Measurements from ENCODE around the gene NINJ2. TPM values are rescaled to one million over a fixed set of nuclear protein-coding genes. Genes with fewer than 3 reads are reported as not detected.

NINJ2 gene
- total and polyA plus RNA-seq, 10 of the 15 experiments (the other 5 are each of a cell fraction or from before 2014, with no cell fraction given) = 8.9 to 51.6 (median 21.3) TPM

DNA sequence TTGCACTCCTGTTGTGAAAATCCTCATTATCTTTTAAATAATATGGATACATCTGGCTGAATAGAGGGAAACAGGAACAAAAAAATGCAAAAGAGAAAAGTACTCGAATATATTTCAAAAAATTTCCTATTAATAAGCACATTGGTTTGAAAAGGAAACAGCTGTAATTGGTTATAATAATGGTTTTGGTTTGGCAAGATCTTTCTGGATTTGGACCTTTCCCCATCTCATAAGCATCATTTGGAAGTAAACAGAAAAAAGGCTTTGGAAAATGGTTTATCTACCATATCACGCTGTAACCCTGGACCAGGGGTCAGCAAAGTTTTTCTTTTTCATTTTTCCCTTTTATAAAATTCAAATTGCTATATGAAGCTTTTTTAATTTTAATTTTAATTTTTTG is 2.8 kb upstream of the NINJ2 start:
- peaks cover 63% of the 10 kb centered on the region for H3K4me1 ChIP-seq (ENCODE audit: control insufficient read depth, insufficient read depth, low read length)
- no peak for FAIRE-seq
- no peaks in the 10 kb centered on the region for H3K36me3 ChIP-seq (ENCODE audit: control insufficient read depth in 2 of 2, insufficient read depth in 2 of 2, low read length in 1 of 2)
- no peaks in the 10 kb centered on the region for H4K20me1 ChIP-seq (ENCODE audit: control insufficient read depth, insufficient read depth)
- no peaks in the 10 kb centered on the region for H3K9me3 ChIP-seq (replicated peaks; ENCODE audit: control insufficient read depth, insufficient read depth, low read length)
- no peaks in the 10 kb centered on the region for H3K27me3 ChIP-seq (replicated peaks in 1 of 2; ENCODE audit: control insufficient read depth in 2 of 2, insufficient read depth in 2 of 2, low read length in 1 of 2)
- H3K4me2 ChIP-seq (ENCODE audit: control insufficient read depth, insufficient read depth) = no peak overlapping the region
- no peak for DNase-seq (ENCODE audit: low read depth, low spot score)
- CTCF ChIA-PET = interaction anchor here (0.9 to 4.6 kb wide), 7 partner anchors 14 to 85 kb away, joined by 3 to 63 read pairs (median 5); partner anchors contain the start of gene WNK1
- BruUV-seq (replicated peaks) = no TSS peak
- SMC1A ChIA-PET (ENCODE audit: uncharacterized antibody, unreplicated experiment) = interaction anchor here (0.8 to 6.6 kb wide), 15 partner anchors 8 to 148 kb away, joined by 3 to 87 read pairs (median 10); partner anchors contain the start of gene WNK1
- H3K9ac ChIP-seq (ENCODE audit: control insufficient read depth, insufficient read depth, low read length) = peak overlapping the region; percentile 62
- whole genome bisulfite sequencing (ENCODE audit: insufficient coverage, insufficient replicate concordance, low lambda C conversion rate, missing lambda C conversion rate) = 25% methylated on average over 2 of the region's 2 CpGs
- RAD21 ChIA-PET (ENCODE audit: unreplicated experiment) = interaction anchor here (1.0 to 15.9 kb wide), 11 partner anchors 11 to 148 kb away, joined by 3 to 396 read pairs (median 29); partner anchors contain the start of gene WNK1
- in situ Hi-C loops (cut with MboI) (no loop called here), intact Hi-C loops (cut with micrococcal nuclease; ENCODE audit: unreplicated experiment) (no loop called here)
- TF ChIP-seq TCF12 (IDR thresholded peaks at IDR 0.05; ENCODE audit: low read depth, low read length) (no peak), BMI1 (IDR thresholded peaks at IDR 0.05; ENCODE audit: borderline replicate concordance) (no peak), SIN3A (IDR thresholded peaks at IDR 0.05; ENCODE audit: low read depth, low read length) (no peak), TARDBP (IDR thresholded peaks at IDR 0.05; ENCODE audit: borderline replicate concordance) (no peak), CBX5 (IDR thresholded peaks at IDR 0.05; ENCODE audit: low read depth) (no peak), NR2C1 (IDR thresholded peaks at IDR 0.05) (no peak), ESRRA (IDR thresholded peaks at IDR 0.05; ENCODE audit: low read length) (no peak)
- TF ChIP-seq, protein P1, sequence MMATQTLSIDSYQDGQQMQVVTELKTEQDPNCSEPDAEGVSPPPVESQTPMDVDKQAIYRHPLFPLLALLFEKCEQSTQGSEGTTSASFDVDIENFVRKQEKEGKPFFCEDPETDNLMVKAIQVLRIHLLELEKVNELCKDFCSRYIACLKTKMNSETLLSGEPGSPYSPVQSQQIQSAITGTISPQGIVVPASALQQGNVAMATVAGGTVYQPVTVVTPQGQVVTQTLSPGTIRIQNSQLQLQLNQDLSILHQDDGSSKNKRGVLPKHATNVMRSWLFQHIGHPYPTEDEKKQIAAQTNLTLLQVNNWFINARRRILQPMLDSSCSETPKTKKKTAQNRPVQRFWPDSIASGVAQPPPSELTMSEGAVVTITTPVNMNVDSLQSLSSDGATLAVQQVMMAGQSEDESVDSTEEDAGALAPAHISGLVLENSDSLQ (IDR thresholded peaks at IDR 0.05) = no peak
- TF ChIP-seq, protein P2, sequence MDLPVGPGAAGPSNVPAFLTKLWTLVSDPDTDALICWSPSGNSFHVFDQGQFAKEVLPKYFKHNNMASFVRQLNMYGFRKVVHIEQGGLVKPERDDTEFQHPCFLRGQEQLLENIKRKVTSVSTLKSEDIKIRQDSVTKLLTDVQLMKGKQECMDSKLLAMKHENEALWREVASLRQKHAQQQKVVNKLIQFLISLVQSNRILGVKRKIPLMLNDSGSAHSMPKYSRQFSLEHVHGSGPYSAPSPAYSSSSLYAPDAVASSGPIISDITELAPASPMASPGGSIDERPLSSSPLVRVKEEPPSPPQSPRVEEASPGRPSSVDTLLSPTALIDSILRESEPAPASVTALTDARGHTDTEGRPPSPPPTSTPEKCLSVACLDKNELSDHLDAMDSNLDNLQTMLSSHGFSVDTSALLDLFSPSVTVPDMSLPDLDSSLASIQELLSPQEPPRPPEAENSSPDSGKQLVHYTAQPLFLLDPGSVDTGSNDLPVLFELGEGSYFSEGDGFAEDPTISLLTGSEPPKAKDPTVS (IDR thresholded peaks at IDR 0.05; ENCODE audit: low read depth, low read length) = no peak
- POLR2A ChIA-PET = interaction anchor here (0.5 to 5.4 kb wide), 9 partner anchors 8 to 935 kb away, joined by 3 to 79 read pairs (median 20); partner anchors contain the start of gene WNK1
- ATAC-seq = no peak
- H3K79me2 ChIP-seq (ENCODE audit: control insufficient read depth, insufficient read depth, low read length) = no peaks in the 10 kb centered on the region
- peak overlapping the region; percentile 87; the same call in 1 of the 2 replicates for H3K27ac ChIP-seq (ENCODE audit: control insufficient read depth, insufficient read depth)
- H3K4me3 ChIP-seq = no peak overlapping the region
- no peak overlapping the region; the same call in 1 of the 2 replicates for H2AFZ ChIP-seq (ENCODE audit: control insufficient read depth, low read depth, low read length)

All from GM12878 (cell line).